SK-N-SH (cell line): ENCODE measurements around the gene CZIB.

Experiments used
- ELF1 ChIP-seq: IDR thresholded peaks from 2 replicates; pipeline ENCODE4 v1.4.0; 2012
- EP300 ChIP-seq, 2 experiments: IDR thresholded peaks; 2 replicates each; pipeline versions ENCODE4 v1.4.0 to v1.6.1; 2012; ENCODE audit warnings: borderline replicate concordance in 1 of 2, low read depth in 1 of 2, low read length in 1 of 2
- EZH2phosphoT487 ChIP-seq: fragments of 200-600 bp; sonication (generic); IDR thresholded peaks from 2 replicates; pipeline ENCODE4 v1.6.1; 2017; ENCODE audit warnings: low read depth, mixed run types, mild to moderate bottlenecking, antibody characterized with exemption, moderate library complexity, borderline replicate concordance
- NFIC ChIP-seq: IDR thresholded peaks from 2 replicates; pipeline ENCODE4 v1.4.0; 2012; ENCODE audit warnings: borderline replicate concordance
- POLR2AphosphoS5 ChIP-seq: IDR thresholded peaks from 2 replicates; pipeline ENCODE4 v1.6.1; 2012; ENCODE audit warnings: low read depth, low read length
- RAD21 ChIP-seq: IDR thresholded peaks from 2 replicates; pipeline ENCODE4 v1.6.1; 2012; ENCODE audit warnings: mild to moderate bottlenecking, low read length
- TAF1 ChIP-seq: IDR thresholded peaks from 2 replicates; pipeline ENCODE4 v1.6.1; 2012; ENCODE audit warnings: low read depth, mild to moderate bottlenecking, low read length, moderate library complexity, borderline replicate concordance
- TCF12 ChIP-seq: IDR thresholded peaks from 2 replicates; pipeline ENCODE4 v1.4.0; 2012
- YY1 ChIP-seq: IDR thresholded peaks from 2 replicates; pipeline ENCODE4 v1.4.0; 2012; ENCODE audit warnings: low read depth, mild to moderate bottlenecking
- TF ChIP-seq, protein P1 (sequence below): fragments of 200-600 bp; sonication (generic); IDR thresholded peaks from 2 replicates; pipeline ENCODE4 v1.6.1; 2017; ENCODE audit warnings: antibody characterized with exemption, mild to moderate bottlenecking, moderate library complexity
- TF ChIP-seq, protein P2 (sequence below): IDR thresholded peaks from 2 replicates; pipeline ENCODE4 v1.4.0; 2012; ENCODE audit warnings: low read depth, borderline replicate concordance
- TF ChIP-seq, protein P3 (sequence below): IDR thresholded peaks from 2 replicates; pipeline ENCODE4 v1.4.0; 2012; ENCODE audit warnings: low read depth
- TF ChIP-seq, protein P4 (sequence below): fragments of 150-350 bp; IDR thresholded peaks from 2 replicates; pipeline ENCODE4 v1.6.1; 2016; ENCODE audit warnings: mild to moderate bottlenecking, low read depth, low read length
- TF ChIP-seq, protein P5 (sequence below): fragments of 150-350 bp; IDR thresholded peaks from 2 replicates; pipeline ENCODE4 v1.6.1; 2017; ENCODE audit warnings: antibody characterized with exemption, low read length, low read depth, borderline replicate concordance

GRCh38 chr1:53255031-53255430 is 34.6 kb upstream of the CZIB start:
- TF ChIP-seq, protein P1, sequence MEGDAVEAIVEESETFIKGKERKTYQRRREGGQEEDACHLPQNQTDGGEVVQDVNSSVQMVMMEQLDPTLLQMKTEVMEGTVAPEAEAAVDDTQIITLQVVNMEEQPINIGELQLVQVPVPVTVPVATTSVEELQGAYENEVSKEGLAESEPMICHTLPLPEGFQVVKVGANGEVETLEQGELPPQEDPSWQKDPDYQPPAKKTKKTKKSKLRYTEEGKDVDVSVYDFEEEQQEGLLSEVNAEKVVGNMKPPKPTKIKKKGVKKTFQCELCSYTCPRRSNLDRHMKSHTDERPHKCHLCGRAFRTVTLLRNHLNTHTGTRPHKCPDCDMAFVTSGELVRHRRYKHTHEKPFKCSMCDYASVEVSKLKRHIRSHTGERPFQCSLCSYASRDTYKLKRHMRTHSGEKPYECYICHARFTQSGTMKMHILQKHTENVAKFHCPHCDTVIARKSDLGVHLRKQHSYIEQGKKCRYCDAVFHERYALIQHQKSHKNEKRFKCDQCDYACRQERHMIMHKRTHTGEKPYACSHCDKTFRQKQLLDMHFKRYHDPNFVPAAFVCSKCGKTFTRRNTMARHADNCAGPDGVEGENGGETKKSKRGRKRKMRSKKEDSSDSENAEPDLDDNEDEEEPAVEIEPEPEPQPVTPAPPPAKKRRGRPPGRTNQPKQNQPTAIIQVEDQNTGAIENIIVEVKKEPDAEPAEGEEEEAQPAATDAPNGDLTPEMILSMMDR: peak; percentile 13; the same call in 1 of the 2 replicates
- TF ChIP-seq, protein P2, sequence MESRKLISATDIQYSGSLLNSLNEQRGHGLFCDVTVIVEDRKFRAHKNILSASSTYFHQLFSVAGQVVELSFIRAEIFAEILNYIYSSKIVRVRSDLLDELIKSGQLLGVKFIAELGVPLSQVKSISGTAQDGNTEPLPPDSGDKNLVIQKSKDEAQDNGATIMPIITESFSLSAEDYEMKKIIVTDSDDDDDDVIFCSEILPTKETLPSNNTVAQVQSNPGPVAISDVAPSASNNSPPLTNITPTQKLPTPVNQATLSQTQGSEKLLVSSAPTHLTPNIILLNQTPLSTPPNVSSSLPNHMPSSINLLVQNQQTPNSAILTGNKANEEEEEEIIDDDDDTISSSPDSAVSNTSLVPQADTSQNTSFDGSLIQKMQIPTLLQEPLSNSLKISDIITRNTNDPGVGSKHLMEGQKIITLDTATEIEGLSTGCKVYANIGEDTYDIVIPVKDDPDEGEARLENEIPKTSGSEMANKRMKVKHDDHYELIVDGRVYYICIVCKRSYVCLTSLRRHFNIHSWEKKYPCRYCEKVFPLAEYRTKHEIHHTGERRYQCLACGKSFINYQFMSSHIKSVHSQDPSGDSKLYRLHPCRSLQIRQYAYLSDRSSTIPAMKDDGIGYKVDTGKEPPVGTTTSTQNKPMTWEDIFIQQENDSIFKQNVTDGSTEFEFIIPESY: no peak
- no peak for TF ChIP-seq POLR2AphosphoS5
- no peak for TF ChIP-seq NFIC
- TF ChIP-seq, protein P3, sequence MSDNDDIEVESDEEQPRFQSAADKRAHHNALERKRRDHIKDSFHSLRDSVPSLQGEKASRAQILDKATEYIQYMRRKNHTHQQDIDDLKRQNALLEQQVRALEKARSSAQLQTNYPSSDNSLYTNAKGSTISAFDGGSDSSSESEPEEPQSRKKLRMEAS: no peak
- TF ChIP-seq, protein P4, sequence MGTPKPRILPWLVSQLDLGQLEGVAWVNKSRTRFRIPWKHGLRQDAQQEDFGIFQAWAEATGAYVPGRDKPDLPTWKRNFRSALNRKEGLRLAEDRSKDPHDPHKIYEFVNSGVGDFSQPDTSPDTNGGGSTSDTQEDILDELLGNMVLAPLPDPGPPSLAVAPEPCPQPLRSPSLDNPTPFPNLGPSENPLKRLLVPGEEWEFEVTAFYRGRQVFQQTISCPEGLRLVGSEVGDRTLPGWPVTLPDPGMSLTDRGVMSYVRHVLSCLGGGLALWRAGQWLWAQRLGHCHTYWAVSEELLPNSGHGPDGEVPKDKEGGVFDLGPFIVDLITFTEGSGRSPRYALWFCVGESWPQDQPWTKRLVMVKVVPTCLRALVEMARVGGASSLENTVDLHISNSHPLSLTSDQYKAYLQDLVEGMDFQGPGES: no peak
- TF ChIP-seq TCF12: no peak
- no peak for TF ChIP-seq ELF1
- TF ChIP-seq EZH2phosphoT487: no peak
- no peak for TF ChIP-seq EP300 (IDR thresholded peaks at IDR 0.05; ENCODE audit: borderline replicate concordance in 1 of 2, low read depth in 1 of 2, low read length in 1 of 2)
- no peak for TF ChIP-seq YY1
- no peak for TF ChIP-seq TAF1
- TF ChIP-seq, protein P5, sequence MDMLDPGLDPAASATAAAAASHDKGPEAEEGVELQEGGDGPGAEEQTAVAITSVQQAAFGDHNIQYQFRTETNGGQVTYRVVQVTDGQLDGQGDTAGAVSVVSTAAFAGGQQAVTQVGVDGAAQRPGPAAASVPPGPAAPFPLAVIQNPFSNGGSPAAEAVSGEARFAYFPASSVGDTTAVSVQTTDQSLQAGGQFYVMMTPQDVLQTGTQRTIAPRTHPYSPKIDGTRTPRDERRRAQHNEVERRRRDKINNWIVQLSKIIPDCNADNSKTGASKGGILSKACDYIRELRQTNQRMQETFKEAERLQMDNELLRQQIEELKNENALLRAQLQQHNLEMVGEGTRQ: no peak
- no peak for TF ChIP-seq RAD21
